Mesenchymal stem cell (in vitro differentiated cells and primary cell): ENCODE measurements around the gene BTG1.
A peak's percentile ranks its signal among the peaks of the same experiment; 100 is the strongest.

ENCODE experiments used
- DNase-seq: peaks from one replicate; pipeline ENCODE4 v3.0.0-alpha.2; 2013
- H2AFZ ChIP-seq: one replicate; pipeline ENCODE4 v1.6.1; 2013; ENCODE audit warnings: low read depth, mild to moderate bottlenecking, control low read depth, inconsistent platforms, low read length, moderate library complexity
- H2AK5ac ChIP-seq: 2 replicates; pipeline ENCODE4 v1.6.1; 2013; ENCODE audit warnings: low read length, moderate library complexity, mild to moderate bottlenecking, inconsistent platforms; ENCODE audit not compliant: severe bottlenecking
- H2BK120ac ChIP-seq: one replicate; pipeline ENCODE4 v1.6.1; 2013; ENCODE audit warnings: low read depth, mild to moderate bottlenecking, inconsistent platforms, low read length, moderate library complexity
- H2BK12ac ChIP-seq, 2 experiments: one replicate each; pipeline ENCODE4 v1.6.1; 2013; ENCODE audit warnings: inconsistent platforms in 2 of 2, low read length in 2 of 2, mild to moderate bottlenecking in 2 of 2, moderate library complexity in 2 of 2, control low read depth in 1 of 2
- H2BK15ac ChIP-seq: one replicate; pipeline ENCODE4 v1.6.1; 2013; ENCODE audit warnings: mild to moderate bottlenecking, low read depth, inconsistent platforms; ENCODE audit not compliant: poor library complexity, severe bottlenecking
- H2BK5ac ChIP-seq: 2 replicates; pipeline ENCODE4 v1.6.1; 2013; ENCODE audit warnings: low read depth, mild to moderate bottlenecking, low read length, control low read depth, inconsistent platforms; ENCODE audit not compliant: poor library complexity, severe bottlenecking
- H3K14ac ChIP-seq, 2 experiments: one replicate each; pipeline ENCODE4 v1.6.1; 2013; ENCODE audit warnings: inconsistent platforms in 2 of 2, low read length in 2 of 2, control low read depth in 1 of 2, mild to moderate bottlenecking in 1 of 2, moderate library complexity in 1 of 2
- H3K18ac ChIP-seq, 2 experiments: one replicate each; pipeline ENCODE4 v1.6.1; 2013; ENCODE audit warnings: inconsistent platforms in 2 of 2, low read length in 2 of 2, control low read depth in 1 of 2, low read depth in 1 of 2, mild to moderate bottlenecking in 1 of 2
- H3K23ac ChIP-seq, 2 experiments: one replicate each; pipeline ENCODE4 v1.6.1; 2013; ENCODE audit warnings: inconsistent platforms in 2 of 2, low read length in 2 of 2, mild to moderate bottlenecking in 2 of 2, moderate library complexity in 2 of 2, control low read depth in 1 of 2
- H3K27ac ChIP-seq: 2 replicates; pipeline ENCODE4 v1.5.1; 2013; ENCODE audit warnings: mild to moderate bottlenecking, moderate library complexity, low read length, control low read depth, inconsistent platforms; ENCODE audit not compliant: poor library complexity, severe bottlenecking
- H3K27me3 ChIP-seq, 2 experiments: 2 replicates each; pipeline versions ENCODE4 v1.6.1 to v1.7.0; 2013; ENCODE audit warnings: low read length in 2 of 2, mild to moderate bottlenecking in 2 of 2, moderate library complexity in 2 of 2, control low read depth in 1 of 2, inconsistent platforms in 1 of 2; ENCODE audit not compliant: control insufficient read depth in 1 of 2, insufficient read depth in 1 of 2
- H3K36me3 ChIP-seq, 2 experiments: 2 replicates each; pipeline versions ENCODE4 v1.6.1 to v1.7.0; 2013; ENCODE audit warnings: low read length in 2 of 2, control low read depth in 1 of 2, inconsistent platforms in 1 of 2, low read depth in 1 of 2, mild to moderate bottlenecking in 1 of 2; ENCODE audit not compliant: insufficient read depth in 2 of 2, control insufficient read depth in 1 of 2
- H3K4ac ChIP-seq, 2 experiments: one replicate each; pipeline ENCODE4 v1.6.1; 2013; ENCODE audit warnings: inconsistent platforms in 2 of 2, low read length in 2 of 2, mild to moderate bottlenecking in 2 of 2, moderate library complexity in 2 of 2, control low read depth in 1 of 2, low read depth in 1 of 2
- H3K4me1 ChIP-seq: 2 replicates; pipeline ENCODE4 v1.6.1; 2013; ENCODE audit warnings: low read depth, low read length, control low read depth; ENCODE audit not compliant: control insufficient read depth, insufficient read depth
- H3K4me2 ChIP-seq: 2 replicates; pipeline ENCODE4 v1.6.1; 2013; ENCODE audit warnings: low read length, mild to moderate bottlenecking, inconsistent platforms; ENCODE audit not compliant: poor library complexity, severe bottlenecking
- H3K4me3 ChIP-seq, 2 experiments: 2 replicates each; pipeline versions ENCODE4 v1.5.1 to v1.7.0; 2013; ENCODE audit warnings: low read length in 2 of 2, mild to moderate bottlenecking in 2 of 2, control low read depth in 1 of 2, low read depth in 1 of 2; ENCODE audit not compliant: insufficient read depth in 1 of 2
- H3K79me1 ChIP-seq: replicated peaks from 2 replicates; pipeline ENCODE4 v1.6.1; 2013; ENCODE audit warnings: mild to moderate bottlenecking, control low read depth, low read length, inconsistent platforms; ENCODE audit not compliant: poor library complexity, severe bottlenecking
- H3K9ac ChIP-seq: 2 replicates; pipeline ENCODE4 v1.7.0; 2013; ENCODE audit warnings: mild to moderate bottlenecking, low read length, moderate library complexity
- H3K9me3 ChIP-seq: 2 replicates; pipeline ENCODE4 v1.7.0; 2013; ENCODE audit warnings: mild to moderate bottlenecking, low read length; ENCODE audit not compliant: control insufficient read depth
- H4K8ac ChIP-seq: one replicate; pipeline ENCODE4 v1.6.1; 2013; ENCODE audit warnings: inconsistent platforms, mild to moderate bottlenecking, low read length, moderate library complexity
- H4K91ac ChIP-seq: one replicate; pipeline ENCODE4 v1.6.1; 2013; ENCODE audit warnings: mild to moderate bottlenecking, low read length, inconsistent platforms
- WGBS: methylation state at CpG from one replicate; pipeline ENCODE4 v1.1.7; 2013; ENCODE audit warnings: mixed read lengths; 5-methylcytosine and 5-hydroxymethylcytosine counted together

Gene BTG1

GRCh38 chr12:92155733-92156132 lies 10.1 kb upstream of the BTG1 start:
- Histone ChIP-seq H3K79me1 (no peaks in the 10 kb centered on the region), H3K23ac (no peak overlapping the region), H3K14ac (no peak overlapping the region), H3K4me2 (no peak overlapping the region), H3K36me3 (no peaks in the 10 kb centered on the region), H4K91ac (no peak overlapping the region), H2BK5ac (no peak overlapping the region), H3K4ac (no peak overlapping the region), H3K4me1 (no peaks in the 10 kb centered on the region), H2BK120ac (no peak overlapping the region), H2BK15ac (no peak overlapping the region), H3K9ac (no peak overlapping the region), H2AFZ (no peak overlapping the region), H3K4me3 (no peak overlapping the region), H3K27ac (no peak overlapping the region), H3K18ac (no peak overlapping the region), H3K27me3 (no peaks in the 10 kb centered on the region), H4K8ac (no peak overlapping the region), H2BK12ac (no peak overlapping the region), H3K9me3 (no peaks in the 10 kb centered on the region), H2AK5ac (no peak overlapping the region)
- 100% methylated on average over 2 of the region's 2 CpGs for WGBS
- DNase-seq: peak; percentile 43

- no peak overlapping the region for H2BK120ac ChIP-seq
- no peak overlapping the region for H2BK5ac ChIP-seq
- 100% methylated on average over 1 of the region's 2 CpGs for WGBS
- no peak overlapping the region for H3K4me3 ChIP-seq
- no peak overlapping the region for H2BK15ac ChIP-seq
- H3K9me3 ChIP-seq: no peaks in the 10 kb centered on the region
- no peak overlapping the region for H3K14ac ChIP-seq
- H4K8ac ChIP-seq: no peak overlapping the region
- DNase-seq: no peak
- H2AK5ac ChIP-seq: no peak overlapping the region
- H3K4me1 ChIP-seq: no peaks in the 10 kb centered on the region
- H3K4ac ChIP-seq: no peak overlapping the region
- no peak overlapping the region for H3K4me2 ChIP-seq
- no peaks in the 10 kb centered on the region for H3K79me1 ChIP-seq
- no peak overlapping the region for H2BK12ac ChIP-seq
- H4K91ac ChIP-seq: no peak overlapping the region
- no peaks in the 10 kb centered on the region for H3K27me3 ChIP-seq
- H3K18ac ChIP-seq: no peak overlapping the region
- H2AFZ ChIP-seq: no peak overlapping the region
- H3K9ac ChIP-seq: no peak overlapping the region
- no peak overlapping the region for H3K23ac ChIP-seq
- H3K36me3 ChIP-seq: no peaks in the 10 kb centered on the region
- H3K27ac ChIP-seq: no peak overlapping the region
Observed at GRCh38 chr12:92151916-92152315, 6.3 kb upstream of the BTG1 start.

- no peaks in the 10 kb centered on the region for H3K9me3 ChIP-seq
- no peak overlapping the region for H3K23ac ChIP-seq
- no peak overlapping the region for H4K91ac ChIP-seq
- no peak overlapping the region for H4K8ac ChIP-seq
- H3K18ac ChIP-seq: no peak overlapping the region
- no peak for DNase-seq
- H2BK5ac ChIP-seq: no peak overlapping the region
- H3K79me1 ChIP-seq: no peaks in the 10 kb centered on the region
- H3K4ac ChIP-seq: no peak overlapping the region
- H3K4me2 ChIP-seq: no peak overlapping the region
- no peak overlapping the region for H3K27ac ChIP-seq
- no peak overlapping the region for H3K9ac ChIP-seq
- no peak overlapping the region for H2BK120ac ChIP-seq
- no peak overlapping the region for H3K4me3 ChIP-seq
- no peak overlapping the region for H3K14ac ChIP-seq
- H2AFZ ChIP-seq: no peak overlapping the region
- WGBS: 94% methylated on average over 7 of the region's 8 CpGs
- H3K36me3 ChIP-seq: peaks cover 0 to 3% of the 10 kb centered on the region in 2 experiments
- H3K27me3 ChIP-seq: no peaks in the 10 kb centered on the region
- no peak overlapping the region for H2BK12ac ChIP-seq
- no peak overlapping the region for H2BK15ac ChIP-seq
- no peak overlapping the region for H2AK5ac ChIP-seq
- H3K4me1 ChIP-seq: peaks cover 2% of the 10 kb centered on the region
Observed at GRCh38 chr12:92149563-92149962, 3.9 kb upstream of the BTG1 start.

GRCh38 chr12:92147491-92147890 lies 1.8 kb upstream of the BTG1 start:
- H2AFZ ChIP-seq: no peak overlapping the region
- no peak overlapping the region for H3K18ac ChIP-seq
- H2BK12ac ChIP-seq: no peak overlapping the region
- no peak overlapping the region for H3K4me2 ChIP-seq
- H3K9ac ChIP-seq: peak overlapping the region; percentile 95
- H3K23ac ChIP-seq: no peak overlapping the region
- H3K36me3 ChIP-seq: peaks cover 3 to 14% of the 10 kb centered on the region in 2 experiments
- H4K91ac ChIP-seq: no peak overlapping the region
- H3K4ac ChIP-seq: no peak overlapping the region
- no peak overlapping the region for H2BK5ac ChIP-seq
- H3K9me3 ChIP-seq: no peaks in the 10 kb centered on the region
- H3K79me1 ChIP-seq: no peaks in the 10 kb centered on the region
- peak; percentile 11 for DNase-seq
- H2BK15ac ChIP-seq: no peak overlapping the region
- H3K4me1 ChIP-seq: peaks cover 2% of the 10 kb centered on the region
- H3K14ac ChIP-seq: no peak overlapping the region
- no peak overlapping the region for H4K8ac ChIP-seq
- 41% methylated on average over 3 of the region's 3 CpGs for WGBS
- H2BK120ac ChIP-seq: no peak overlapping the region
- H3K27ac ChIP-seq: no peak overlapping the region
- H2AK5ac ChIP-seq: no peak overlapping the region
- H3K4me3 ChIP-seq: peak overlapping the region in 1 of 2 experiments; percentile 94
- H3K27me3 ChIP-seq: no peaks in the 10 kb centered on the region
